ENCODE data around the gene DNMT3B. TPM values are rescaled to one million over a fixed set of nuclear protein-coding genes. Genes with fewer than 3 reads are reported as not detected.

The DNMT3B gene
- total RNA-seq, 1 experiment from 2014 or later: 3.5 TPM

DNA sequence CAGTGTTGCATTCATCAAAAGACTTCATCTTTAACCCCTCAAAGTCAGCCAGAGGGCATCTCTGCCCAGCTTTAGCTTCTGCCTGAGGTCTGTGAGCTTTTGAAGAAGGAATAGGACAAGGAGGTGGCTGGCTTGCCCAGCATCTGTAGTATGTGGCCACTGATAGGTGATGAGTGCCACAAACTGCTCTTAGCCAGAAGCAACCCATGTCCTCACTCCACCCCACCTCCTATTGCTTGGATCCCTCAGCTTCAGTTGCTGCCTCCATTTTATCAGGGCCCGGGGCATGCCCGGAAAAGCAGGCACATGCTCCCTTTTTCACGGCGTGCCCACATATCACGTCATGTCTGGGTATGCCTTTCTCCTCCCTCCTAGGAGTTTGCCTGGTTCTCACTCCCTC, 84.7 kb downstream of the DNMT3B start:
- H3K36me3 ChIP-seq (ENCODE audit: control insufficient read depth, insufficient read depth, low read length): peaks cover 39% of the 10 kb centered on the region
- no TSS peak for BruUV-seq (replicated peaks)
- CTCF ChIA-PET: no interaction called here
- no peak for TF ChIP-seq TCF7L2 (IDR thresholded peaks at IDR 0.05; ENCODE audit: low read depth, low read length)
- TF ChIP-seq, protein P1, sequence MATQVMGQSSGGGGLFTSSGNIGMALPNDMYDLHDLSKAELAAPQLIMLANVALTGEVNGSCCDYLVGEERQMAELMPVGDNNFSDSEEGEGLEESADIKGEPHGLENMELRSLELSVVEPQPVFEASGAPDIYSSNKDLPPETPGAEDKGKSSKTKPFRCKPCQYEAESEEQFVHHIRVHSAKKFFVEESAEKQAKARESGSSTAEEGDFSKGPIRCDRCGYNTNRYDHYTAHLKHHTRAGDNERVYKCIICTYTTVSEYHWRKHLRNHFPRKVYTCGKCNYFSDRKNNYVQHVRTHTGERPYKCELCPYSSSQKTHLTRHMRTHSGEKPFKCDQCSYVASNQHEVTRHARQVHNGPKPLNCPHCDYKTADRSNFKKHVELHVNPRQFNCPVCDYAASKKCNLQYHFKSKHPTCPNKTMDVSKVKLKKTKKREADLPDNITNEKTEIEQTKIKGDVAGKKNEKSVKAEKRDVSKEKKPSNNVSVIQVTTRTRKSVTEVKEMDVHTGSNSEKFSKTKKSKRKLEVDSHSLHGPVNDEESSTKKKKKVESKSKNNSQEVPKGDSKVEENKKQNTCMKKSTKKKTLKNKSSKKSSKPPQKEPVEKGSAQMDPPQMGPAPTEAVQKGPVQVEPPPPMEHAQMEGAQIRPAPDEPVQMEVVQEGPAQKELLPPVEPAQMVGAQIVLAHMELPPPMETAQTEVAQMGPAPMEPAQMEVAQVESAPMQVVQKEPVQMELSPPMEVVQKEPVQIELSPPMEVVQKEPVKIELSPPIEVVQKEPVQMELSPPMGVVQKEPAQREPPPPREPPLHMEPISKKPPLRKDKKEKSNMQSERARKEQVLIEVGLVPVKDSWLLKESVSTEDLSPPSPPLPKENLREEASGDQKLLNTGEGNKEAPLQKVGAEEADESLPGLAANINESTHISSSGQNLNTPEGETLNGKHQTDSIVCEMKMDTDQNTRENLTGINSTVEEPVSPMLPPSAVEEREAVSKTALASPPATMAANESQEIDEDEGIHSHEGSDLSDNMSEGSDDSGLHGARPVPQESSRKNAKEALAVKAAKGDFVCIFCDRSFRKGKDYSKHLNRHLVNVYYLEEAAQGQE (IDR thresholded peaks at IDR 0.05; ENCODE audit: insufficient read depth in 1 of 2, low read depth in 2 of 2, low read length in 1 of 2): no peak
- TF ChIP-seq SIN3A (IDR thresholded peaks at IDR 0.05; ENCODE audit: borderline replicate concordance, insufficient read depth, low read depth, low read length): no peak
- no peak for TF ChIP-seq POLR2AphosphoS5 (IDR thresholded peaks at IDR 0.05; ENCODE audit: low read depth, low read length)
- no peak for ATAC-seq
- DNase-seq (ENCODE audit: low read depth, low spot score): no peak
- no peaks in the 10 kb centered on the region for H3K27me3 ChIP-seq (ENCODE audit: control insufficient read depth, insufficient read depth, low read length)
- intact Hi-C loops (cut with micrococcal nuclease; ENCODE audit: unreplicated experiment) (no loop called here), in situ Hi-C loops (cut with HindIII; ENCODE audit: low pct_unique_long_range_greater_than_20kb, low sequenced_read_pairs) (no loop called here)
- H3K4me3 ChIP-seq (ENCODE audit: low read depth in 2 of 2, low read length in 2 of 2): no peak overlapping the region
- no peaks in the 10 kb centered on the region for H3K9me3 ChIP-seq (ENCODE audit: control insufficient read depth, insufficient read depth, low read depth, low read length)
- H3K4me1 ChIP-seq (ENCODE audit: control insufficient read depth, insufficient read depth, low read length): no peaks in the 10 kb centered on the region
- POLR2A ChIA-PET: interaction anchor here (0.5 kb wide), 1 partner anchor 390 kb away, joined by 13 read pairs; no protein-coding TSS in a partner anchor
- H3K27ac ChIP-seq (ENCODE audit: low read length): no peak overlapping the region

DNA sequence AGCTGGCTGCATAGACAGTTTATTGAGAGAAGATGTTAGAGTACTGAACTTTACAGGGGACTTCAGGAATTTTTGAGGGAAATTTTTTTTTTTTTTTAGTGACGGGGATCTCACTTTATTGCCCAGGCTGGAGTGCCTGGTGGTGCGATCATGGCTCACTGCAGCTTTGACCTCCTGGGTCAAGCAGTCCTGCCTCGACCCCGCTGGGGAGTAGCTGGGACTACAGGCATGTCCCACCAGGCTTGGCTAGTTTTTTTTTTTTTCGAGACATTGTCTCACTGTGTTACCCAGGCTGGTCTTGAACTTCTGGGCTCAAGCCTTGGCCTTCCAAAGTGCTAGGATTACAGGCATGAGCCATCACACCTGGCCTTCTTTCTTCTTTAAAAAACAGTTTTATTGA, 85.8 kb downstream of the DNMT3B start:
- POLR2A ChIA-PET: interaction anchor here (0.6 kb wide), 1 partner anchor 12 kb away, joined by 4 read pairs; no protein-coding TSS in a partner anchor

More for the DNA sequence above, 85.8 kb downstream of the DNMT3B start:
- no peaks in the 10 kb centered on the region for H3K9me3 ChIP-seq (ENCODE audit: control insufficient read depth, insufficient read depth, low read depth, low read length)
- H3K27ac ChIP-seq (ENCODE audit: low read length): no peak overlapping the region
- H3K36me3 ChIP-seq (ENCODE audit: control insufficient read depth, insufficient read depth, low read length): peaks cover 39% of the 10 kb centered on the region
- CTCF ChIA-PET: no interaction called here
- no peaks in the 10 kb centered on the region for H3K27me3 ChIP-seq (ENCODE audit: control insufficient read depth, insufficient read depth, low read length)
- intact Hi-C loops (cut with micrococcal nuclease; ENCODE audit: unreplicated experiment): no loop called here
- no peak for TF ChIP-seq POLR2AphosphoS5 (IDR thresholded peaks at IDR 0.05; ENCODE audit: low read depth, low read length)
- TF ChIP-seq TCF7L2 (IDR thresholded peaks at IDR 0.05; ENCODE audit: low read depth, low read length): no peak
- TF ChIP-seq, protein P1 (IDR thresholded peaks at IDR 0.05; ENCODE audit: insufficient read depth in 1 of 2, low read depth in 2 of 2, low read length in 1 of 2): no peak
- no peak for TF ChIP-seq SIN3A (IDR thresholded peaks at IDR 0.05; ENCODE audit: borderline replicate concordance, insufficient read depth, low read depth, low read length)
- TF ChIP-seq, protein P2, sequence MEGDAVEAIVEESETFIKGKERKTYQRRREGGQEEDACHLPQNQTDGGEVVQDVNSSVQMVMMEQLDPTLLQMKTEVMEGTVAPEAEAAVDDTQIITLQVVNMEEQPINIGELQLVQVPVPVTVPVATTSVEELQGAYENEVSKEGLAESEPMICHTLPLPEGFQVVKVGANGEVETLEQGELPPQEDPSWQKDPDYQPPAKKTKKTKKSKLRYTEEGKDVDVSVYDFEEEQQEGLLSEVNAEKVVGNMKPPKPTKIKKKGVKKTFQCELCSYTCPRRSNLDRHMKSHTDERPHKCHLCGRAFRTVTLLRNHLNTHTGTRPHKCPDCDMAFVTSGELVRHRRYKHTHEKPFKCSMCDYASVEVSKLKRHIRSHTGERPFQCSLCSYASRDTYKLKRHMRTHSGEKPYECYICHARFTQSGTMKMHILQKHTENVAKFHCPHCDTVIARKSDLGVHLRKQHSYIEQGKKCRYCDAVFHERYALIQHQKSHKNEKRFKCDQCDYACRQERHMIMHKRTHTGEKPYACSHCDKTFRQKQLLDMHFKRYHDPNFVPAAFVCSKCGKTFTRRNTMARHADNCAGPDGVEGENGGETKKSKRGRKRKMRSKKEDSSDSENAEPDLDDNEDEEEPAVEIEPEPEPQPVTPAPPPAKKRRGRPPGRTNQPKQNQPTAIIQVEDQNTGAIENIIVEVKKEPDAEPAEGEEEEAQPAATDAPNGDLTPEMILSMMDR (IDR thresholded peaks at IDR 0.05): no peak
- DNase-seq (ENCODE audit: low read depth, low spot score): no peak
- no peaks in the 10 kb centered on the region for H3K4me1 ChIP-seq (ENCODE audit: control insufficient read depth, insufficient read depth, low read length)
- ATAC-seq: no peak
- no peak overlapping the region for H3K4me3 ChIP-seq (ENCODE audit: low read depth in 2 of 2, low read length in 2 of 2)
- in situ Hi-C loops (cut with HindIII; ENCODE audit: low pct_unique_long_range_greater_than_20kb, low sequenced_read_pairs): no loop called here
- no TSS peak for BruUV-seq (replicated peaks)
